ENCODE data around the gene THUMPD3. TPM values are rescaled to one million over a fixed set of nuclear protein-coding genes. Genes with fewer than 3 reads are reported as not detected.

THUMPD3 gene
- total RNA-seq, 1 donor from 2014 or later: 24.4 TPM

DNA sequence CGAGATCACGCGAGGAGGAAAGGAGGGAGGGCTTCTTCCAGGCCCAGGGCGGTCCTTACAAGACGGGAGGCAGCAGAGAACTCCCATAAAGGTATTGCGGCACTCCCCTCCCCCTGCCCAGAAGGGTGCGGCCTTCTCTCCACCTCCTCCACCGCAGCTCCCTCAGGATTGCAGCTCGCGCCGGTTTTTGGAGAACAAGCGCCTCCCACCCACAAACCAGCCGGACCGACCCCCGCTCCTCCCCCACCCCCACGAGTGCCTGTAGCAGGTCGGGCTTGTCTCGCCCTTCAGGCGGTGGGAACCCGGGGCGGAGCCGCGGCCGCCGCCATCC lies 33.4 kb downstream of the THUMPD3 start:
- Histone ChIP-seq H3K4me1 (peaks cover 11 to 52% of the 10 kb centered on the region in 2 donors), H3K9me3 (no peaks in the 10 kb centered on the region), H3K27me3 (no peaks in the 10 kb centered on the region), H3K27ac (peak overlapping the region; percentile 100), H3K36me3 (peaks cover 13 to 16% of the 10 kb centered on the region in 2 donors), H3K4me3 (peak overlapping the region; percentile 81 to 89)
- TF ChIP-seq, protein P1, sequence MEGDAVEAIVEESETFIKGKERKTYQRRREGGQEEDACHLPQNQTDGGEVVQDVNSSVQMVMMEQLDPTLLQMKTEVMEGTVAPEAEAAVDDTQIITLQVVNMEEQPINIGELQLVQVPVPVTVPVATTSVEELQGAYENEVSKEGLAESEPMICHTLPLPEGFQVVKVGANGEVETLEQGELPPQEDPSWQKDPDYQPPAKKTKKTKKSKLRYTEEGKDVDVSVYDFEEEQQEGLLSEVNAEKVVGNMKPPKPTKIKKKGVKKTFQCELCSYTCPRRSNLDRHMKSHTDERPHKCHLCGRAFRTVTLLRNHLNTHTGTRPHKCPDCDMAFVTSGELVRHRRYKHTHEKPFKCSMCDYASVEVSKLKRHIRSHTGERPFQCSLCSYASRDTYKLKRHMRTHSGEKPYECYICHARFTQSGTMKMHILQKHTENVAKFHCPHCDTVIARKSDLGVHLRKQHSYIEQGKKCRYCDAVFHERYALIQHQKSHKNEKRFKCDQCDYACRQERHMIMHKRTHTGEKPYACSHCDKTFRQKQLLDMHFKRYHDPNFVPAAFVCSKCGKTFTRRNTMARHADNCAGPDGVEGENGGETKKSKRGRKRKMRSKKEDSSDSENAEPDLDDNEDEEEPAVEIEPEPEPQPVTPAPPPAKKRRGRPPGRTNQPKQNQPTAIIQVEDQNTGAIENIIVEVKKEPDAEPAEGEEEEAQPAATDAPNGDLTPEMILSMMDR (IDR thresholded peaks at IDR 0.05): no peak
- intact Hi-C loops (cut with DNase I): loop anchor here (1.0 to 10.0 kb wide), 3 partner anchors 33 to 616 kb away; partner anchors contain the start of genes IL17RC and THUMPD3
- peak; percentile 78 to 96 for DNase-seq (ENCODE audit: low spot score in 2 of 2)

DNA sequence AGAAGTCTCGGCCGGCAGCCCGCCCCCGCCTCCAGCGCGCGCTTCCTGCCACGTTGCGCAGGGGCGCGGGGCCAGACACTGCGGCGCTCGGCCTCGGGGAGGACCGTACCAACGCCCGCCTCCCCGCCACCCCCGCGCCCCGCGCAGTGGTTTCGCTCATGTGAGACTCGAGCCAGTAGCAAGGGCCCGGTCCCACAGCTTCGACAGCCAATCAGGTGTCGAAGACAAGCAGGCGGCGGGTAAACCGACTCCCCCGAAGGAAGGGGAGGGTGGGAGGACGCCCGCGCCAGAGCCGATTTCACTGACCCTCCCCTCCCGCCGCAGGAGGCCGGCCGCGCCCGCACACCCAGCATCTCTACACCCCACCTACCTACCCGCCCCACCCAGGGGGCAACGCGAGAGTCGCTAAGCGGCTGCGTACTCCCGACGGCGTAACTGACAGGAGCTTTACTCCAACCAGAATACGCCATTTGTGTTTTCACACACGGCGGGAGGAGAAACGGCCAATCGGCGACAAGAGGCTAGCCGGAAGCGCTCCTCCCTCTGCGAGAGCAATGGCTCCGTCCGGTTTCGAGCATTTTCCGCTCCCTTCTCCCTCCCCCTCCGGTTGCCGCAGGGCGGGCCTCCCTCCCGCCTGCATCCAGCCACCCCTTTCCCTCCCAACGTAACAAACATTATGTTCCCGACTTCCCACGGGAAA lies 33.9 kb downstream of the THUMPD3 start:
- Histone ChIP-seq H3K36me3 (peaks cover 8 to 12% of the 10 kb centered on the region in 2 donors), H3K9me3 (no peaks in the 10 kb centered on the region), H3K27me3 (no peaks in the 10 kb centered on the region), H3K4me3 (peak overlapping the region; percentile 81 to 89), H3K27ac (peak overlapping the region; percentile 100), H3K4me1 (peaks cover 11 to 54% of the 10 kb centered on the region in 2 donors)
- TF ChIP-seq, protein P1 (IDR thresholded peaks at IDR 0.05): no peak
- intact Hi-C loops (cut with DNase I): loop anchor here (1.0 to 10.0 kb wide), 3 partner anchors 33 to 616 kb away; partner anchors contain the start of genes IL17RC and THUMPD3
- peak; percentile 97 to 99 for DNase-seq (ENCODE audit: low spot score in 2 of 2)

DNA sequence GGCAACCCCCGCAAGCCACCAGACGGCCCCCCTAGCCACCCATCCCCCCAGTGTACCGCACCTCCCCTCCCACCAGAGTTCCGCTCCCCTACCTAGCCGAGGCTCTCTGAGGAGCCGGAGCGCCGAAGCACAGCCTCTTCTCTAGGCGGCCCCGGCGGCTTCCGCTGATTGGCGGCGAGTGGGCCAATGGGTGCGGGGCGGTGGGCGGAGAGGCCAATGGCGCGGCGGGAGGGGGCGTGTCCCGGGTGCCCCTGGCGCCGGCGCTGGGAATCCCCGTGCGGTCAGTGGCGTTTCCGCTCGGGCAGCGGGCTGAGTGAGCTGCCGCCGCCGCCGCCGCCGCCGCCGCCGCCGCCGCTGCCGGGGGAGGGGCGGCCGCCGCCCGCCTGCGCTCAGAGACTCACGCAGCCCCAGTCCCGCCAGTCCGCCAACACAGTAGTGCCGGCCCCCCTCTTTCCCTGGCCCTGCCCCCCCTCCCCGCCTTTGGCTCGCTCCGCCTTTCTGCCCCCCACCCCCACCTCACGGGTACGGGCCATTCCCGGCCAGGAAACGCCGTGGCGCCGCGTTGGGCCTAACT lies 34.6 kb downstream of the THUMPD3 start, which contains the start of gene SETD5:
SETD5 (plus strand) TSS at position 284 of the 574 bp plus-strand sequence. CDS start 31,324 bp downstream, outside the sequence.
- H3K4me1 ChIP-seq: peaks cover 13 to 58% of the 10 kb centered on the region in 2 donors
- intact Hi-C loops (cut with DNase I): loop anchor here (5.0 to 10.0 kb wide), 2 partner anchors 517 to 615 kb away; partner anchors contain the start of gene IL17RC
- peak; percentile 91 to 99 for DNase-seq (ENCODE audit: low spot score in 2 of 2)
- peak within 1 kb of the TSS; percentile 100 for H3K27ac ChIP-seq
- no peaks in the 10 kb centered on the region for H3K27me3 ChIP-seq
- no peaks in the 10 kb centered on the region for H3K9me3 ChIP-seq
- TF ChIP-seq, protein P1 (IDR thresholded peaks at IDR 0.05): no peak
- peaks cover 7 to 8% of the 10 kb centered on the region in 2 donors for H3K36me3 ChIP-seq
- peak within 1 kb of the TSS; percentile 89 to 97 for H3K4me3 ChIP-seq

DNA sequence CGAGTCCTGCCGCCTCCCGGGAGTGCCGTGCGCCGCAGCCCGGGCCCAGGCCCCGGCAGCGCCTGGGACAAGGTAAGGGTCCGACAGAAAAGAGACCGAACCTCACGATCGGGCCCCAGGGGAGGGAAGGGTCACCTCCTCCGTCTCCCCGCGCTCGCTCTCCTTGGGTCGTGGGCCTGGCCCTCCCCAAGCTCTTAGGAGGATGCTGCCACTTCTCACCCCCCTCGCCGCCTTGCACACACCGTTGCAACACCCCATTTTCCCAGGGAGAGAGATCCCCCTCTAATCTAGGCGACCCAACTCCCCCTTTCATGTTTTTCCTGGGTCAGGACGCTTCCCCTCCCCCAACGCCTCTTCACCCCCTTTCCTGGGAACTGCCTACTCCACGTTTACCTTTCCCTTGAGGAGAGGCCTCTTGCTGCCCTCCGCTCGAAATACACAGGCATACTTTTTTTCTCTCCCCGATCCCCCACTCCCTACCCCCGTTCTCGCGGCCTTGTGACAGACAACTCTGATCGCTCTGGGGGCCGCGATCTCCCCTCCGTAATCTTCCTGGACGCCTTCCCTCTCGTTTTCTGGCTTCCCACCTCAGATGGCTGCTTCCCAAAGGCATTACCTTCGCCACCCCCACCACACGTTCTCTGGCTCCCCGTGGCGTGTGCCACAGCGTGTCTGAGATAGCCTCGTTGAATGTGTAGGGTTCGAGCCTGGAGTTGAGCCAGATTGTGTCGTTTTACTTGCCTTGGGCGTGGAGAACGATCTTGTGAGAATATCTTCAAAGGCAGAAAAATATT lies 35.2 kb downstream of the THUMPD3 start:
- TF ChIP-seq, protein P1 (IDR thresholded peaks at IDR 0.05): peak in 1 of 3 experiments; percentile 5
- H3K4me3 ChIP-seq: peak overlapping the region; percentile 89 to 97
- peaks cover 4 to 7% of the 10 kb centered on the region in 2 donors for H3K36me3 ChIP-seq
- H3K4me1 ChIP-seq: peaks cover 8 to 59% of the 10 kb centered on the region in 2 donors
- no peaks in the 10 kb centered on the region for H3K27me3 ChIP-seq
- H3K9me3 ChIP-seq: no peaks in the 10 kb centered on the region
- H3K27ac ChIP-seq: peak overlapping the region; percentile 100
- DNase-seq (ENCODE audit: low spot score in 2 of 2): peak; percentile 9 to 70
- intact Hi-C loops (cut with DNase I): loop anchor here (5.0 to 10.0 kb wide), 2 partner anchors 517 to 614 kb away; partner anchors contain the start of gene IL17RC

DNA sequence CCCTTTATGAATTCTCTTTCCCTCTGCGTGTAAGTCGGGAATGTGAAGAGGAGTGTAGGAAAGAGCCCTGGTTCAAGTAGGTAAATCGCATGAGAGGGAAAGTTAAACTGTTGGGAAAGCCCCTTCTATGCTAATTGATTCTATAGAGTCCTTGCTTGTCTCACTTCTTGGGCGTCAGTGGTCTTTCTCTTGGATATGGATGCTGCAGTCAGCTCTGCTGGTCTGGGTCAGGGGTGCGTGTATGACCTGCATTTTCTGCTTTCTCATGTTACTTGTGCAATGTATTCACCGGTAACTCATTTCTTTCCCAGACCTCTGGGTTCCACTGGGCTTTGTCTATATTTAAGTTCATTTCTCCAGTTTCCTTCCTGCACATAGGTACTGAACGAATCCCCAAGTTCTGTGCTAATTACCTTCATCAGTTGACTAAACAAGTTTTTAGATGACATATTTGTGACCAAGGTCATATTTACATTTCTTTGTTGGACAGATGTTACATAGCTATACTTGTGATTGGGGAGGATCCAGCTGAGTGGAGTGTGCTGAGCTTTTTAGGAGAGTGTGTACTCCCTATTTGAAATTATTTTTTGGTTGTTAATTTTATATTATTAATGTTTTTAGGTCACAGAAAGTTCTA lies 36.0 kb downstream of the THUMPD3 start:
- no peak for DNase-seq (ENCODE audit: low spot score in 2 of 2)
- no peaks in the 10 kb centered on the region for H3K9me3 ChIP-seq
- H3K4me3 ChIP-seq: peak overlapping the region; percentile 89 to 97
- TF ChIP-seq, protein P1 (IDR thresholded peaks at IDR 0.05): no peak
- H3K27me3 ChIP-seq: no peaks in the 10 kb centered on the region
- H3K4me1 ChIP-seq: peaks cover 12 to 61% of the 10 kb centered on the region in 2 donors
- peak overlapping the region; percentile 100 for H3K27ac ChIP-seq
- H3K36me3 ChIP-seq: peaks cover 0 to 2% of the 10 kb centered on the region in 2 donors
- intact Hi-C loops (cut with DNase I): loop anchor here (1.0 to 10.0 kb wide), 3 partner anchors 23 to 613 kb away; partner anchors contain the start of gene IL17RC

All from ascending aorta (tissue), 2 donors.